Activated naive CD8-positive, alpha-beta T cell treated with anti-CD3 and anti-CD28 coated beads for 36 hours (primary cell): ENCODE results near the gene PHKA2. TPM values are rescaled to one million over a fixed set of nuclear protein-coding genes. Genes with fewer than 3 reads are reported as not detected.
A peak's percentile ranks its signal among the peaks of the same experiment; 100 is the strongest.
"Not testable (repeated sequence)": the region's sequence is repeated elsewhere in the genome, so short reads cannot be mapped to it uniquely, and the experiment has no call there.

Experiments
- DNase-seq: peaks from one replicate; pipeline ENCODE4 v3.0.0; 2021
- H3K27ac Mint-ChIP-seq: one replicate; pipeline ENCODE4 v1.8.0; 2022; ENCODE audit warnings: mild to moderate bottlenecking, moderate library complexity, mixed read lengths
- H3K27me3 Mint-ChIP-seq: one replicate; pipeline ENCODE4 v1.8.0; 2022; ENCODE audit warnings: mild to moderate bottlenecking, mixed read lengths
- H3K36me3 Mint-ChIP-seq: one replicate; pipeline ENCODE4 v1.8.0; 2021; ENCODE audit warnings: mild to moderate bottlenecking, mixed read lengths
- H3K4me1 Mint-ChIP-seq: one replicate; pipeline ENCODE4 v1.8.0; 2021; ENCODE audit warnings: mixed read lengths
- H3K4me3 Mint-ChIP-seq: one replicate; pipeline ENCODE4 v1.8.0; 2022; ENCODE audit warnings: mild to moderate bottlenecking, moderate library complexity, mixed read lengths
- H3K9me3 Mint-ChIP-seq: one replicate; pipeline ENCODE4 v1.8.0; 2022; ENCODE audit warnings: mixed read lengths
- total RNA-seq, 2 experiments: library from RNA; stranded (reverse); gene quantifications; one replicate each; pipeline ENCODE4 v1.2.3, GENCODE V29; 2021

PHKA2 gene
- total RNA-seq, 2 experiments from 2014 or later, result 18.2 to 18.6 TPM

GRCh38 chrX:18994713-18995112 is 10.8 kb upstream of the PHKA2 start:
- Mint-ChIP-seq H3K36me3 (no peaks in the 10 kb centered on the region), H3K4me3 (no peak overlapping the region), H3K27ac (no peak overlapping the region), H3K4me1 (no peaks in the 10 kb centered on the region), H3K27me3 (no peaks in the 10 kb centered on the region), H3K9me3 (no peaks in the 10 kb centered on the region)
- DNase-seq, result no peak

- Mint-ChIP-seq H3K36me3 (no peaks in the 10 kb centered on the region), H3K4me1 (no peaks in the 10 kb centered on the region), H3K4me3 (no peak overlapping the region), H3K9me3 (no peaks in the 10 kb centered on the region), H3K27ac (no peak overlapping the region), H3K27me3 (no peaks in the 10 kb centered on the region)
- DNase-seq, result no peak
Observed at GRCh38 chrX:18992829-18993228, 8.9 kb upstream of the PHKA2 start.

GRCh38 chrX:18985186-18985435 is 1.2 kb upstream of the PHKA2 start:
- no peaks in the 10 kb centered on the region for H3K27me3 Mint-ChIP-seq
- H3K4me1 Mint-ChIP-seq, result peaks cover 4% of the 10 kb centered on the region
- no peaks in the 10 kb centered on the region for H3K9me3 Mint-ChIP-seq
- DNase-seq, result no peak
- peak overlapping the region; percentile 89 for H3K27ac Mint-ChIP-seq
- peak overlapping the region; percentile 91 for H3K4me3 Mint-ChIP-seq
- H3K36me3 Mint-ChIP-seq, result no peaks in the 10 kb centered on the region

GRCh38 chrX:18984381-18985185 is 669 bp upstream of the PHKA2 start:
- Mint-ChIP-seq H3K27ac (peak overlapping the region; percentile 89), H3K9me3 (no peaks in the 10 kb centered on the region), H3K4me1 (peaks cover 4% of the 10 kb centered on the region), H3K27me3 (no peaks in the 10 kb centered on the region), H3K36me3 (no peaks in the 10 kb centered on the region), H3K4me3 (peak overlapping the region; percentile 91)
- DNase-seq, result peak; percentile 81

- no peak for DNase-seq
- no peak overlapping the region for H3K27ac Mint-ChIP-seq
- H3K9me3 Mint-ChIP-seq, result no peaks in the 10 kb centered on the region
- H3K36me3 Mint-ChIP-seq, result no peaks in the 10 kb centered on the region
- H3K4me3 Mint-ChIP-seq, result no peak overlapping the region
- H3K4me1 Mint-ChIP-seq, result peaks cover 4% of the 10 kb centered on the region
- H3K27me3 Mint-ChIP-seq, result no peaks in the 10 kb centered on the region
Observed at GRCh38 chrX:18981124-18981807, 2.6 kb downstream of the PHKA2 start.

GRCh38 chrX:18980262-18980661 is 3.7 kb downstream of the PHKA2 start:
- H3K4me3 Mint-ChIP-seq, H3K27ac Mint-ChIP-seq, H3K36me3 Mint-ChIP-seq, H3K9me3 Mint-ChIP-seq, H3K4me1 Mint-ChIP-seq, DNase-seq, H3K27me3 Mint-ChIP-seq: not testable (repeated sequence)

- DNase-seq, result no peak
- H3K9me3 Mint-ChIP-seq, result no peaks in the 10 kb centered on the region
- peaks cover 4% of the 10 kb centered on the region for H3K36me3 Mint-ChIP-seq
- no peak overlapping the region for H3K4me3 Mint-ChIP-seq
- no peaks in the 10 kb centered on the region for H3K27me3 Mint-ChIP-seq
- no peak overlapping the region for H3K27ac Mint-ChIP-seq
- H3K4me1 Mint-ChIP-seq, result no peaks in the 10 kb centered on the region
Observed at GRCh38 chrX:18974993-18975392, 8.9 kb downstream of the PHKA2 start.

- Mint-ChIP-seq H3K9me3 (no peaks in the 10 kb centered on the region), H3K4me3 (no peak overlapping the region), H3K27ac (no peak overlapping the region), H3K36me3 (peaks cover 4% of the 10 kb centered on the region), H3K4me1 (no peaks in the 10 kb centered on the region), H3K27me3 (no peaks in the 10 kb centered on the region)
- DNase-seq, result no peak
Observed at GRCh38 chrX:18973527-18974192, 10.3 kb downstream of the PHKA2 start.

GRCh38 chrX:18971506-18971905 is 12.4 kb downstream of the PHKA2 start:
- Mint-ChIP-seq H3K36me3 (peaks cover 4% of the 10 kb centered on the region), H3K4me1 (no peaks in the 10 kb centered on the region)

GRCh38 chrX:18970465-18970864 is 13.4 kb downstream of the PHKA2 start:
- no peak for DNase-seq
- Mint-ChIP-seq H3K9me3 (no peaks in the 10 kb centered on the region), H3K27ac (no peak overlapping the region), H3K27me3 (no peaks in the 10 kb centered on the region), H3K4me1 (no peaks in the 10 kb centered on the region), H3K4me3 (no peak overlapping the region), H3K36me3 (peaks cover 4% of the 10 kb centered on the region)

More at GRCh38 chrX:18971506-18971905, 12.4 kb downstream of the PHKA2 start:
- no peak overlapping the region for H3K4me3 Mint-ChIP-seq
- H3K27ac Mint-ChIP-seq, result no peak overlapping the region
- no peaks in the 10 kb centered on the region for H3K9me3 Mint-ChIP-seq
- no peaks in the 10 kb centered on the region for H3K27me3 Mint-ChIP-seq
- DNase-seq, result no peak

- Mint-ChIP-seq H3K4me3 (no peak overlapping the region), H3K27ac (no peak overlapping the region), H3K4me1 (peaks cover 11% of the 10 kb centered on the region), H3K36me3 (peaks cover 4% of the 10 kb centered on the region), H3K9me3 (no peaks in the 10 kb centered on the region), H3K27me3 (no peaks in the 10 kb centered on the region)
- DNase-seq, result no peak
Observed at GRCh38 chrX:18966624-18967023, 17.3 kb downstream of the PHKA2 start.

GRCh38 chrX:18964901-18965300 is 19.0 kb downstream of the PHKA2 start:
- Mint-ChIP-seq H3K27me3 (no peaks in the 10 kb centered on the region), H3K4me1 (peaks cover 18% of the 10 kb centered on the region), H3K9me3 (no peaks in the 10 kb centered on the region), H3K4me3 (no peak overlapping the region), H3K36me3 (peaks cover 4% of the 10 kb centered on the region), H3K27ac (no peak overlapping the region)
- DNase-seq, result no peak

GRCh38 chrX:18964026-18964425 is 19.9 kb downstream of the PHKA2 start:
- peaks cover 18% of the 10 kb centered on the region for H3K4me1 Mint-ChIP-seq
- no peak overlapping the region for H3K27ac Mint-ChIP-seq
- H3K36me3 Mint-ChIP-seq, result peaks cover 4% of the 10 kb centered on the region
- no peak for DNase-seq
- H3K4me3 Mint-ChIP-seq, result no peak overlapping the region
- no peaks in the 10 kb centered on the region for H3K27me3 Mint-ChIP-seq
- H3K9me3 Mint-ChIP-seq, result no peaks in the 10 kb centered on the region

GRCh38 chrX:18962329-18962728 is 21.6 kb downstream of the PHKA2 start:
- Mint-ChIP-seq H3K4me3 (no peak overlapping the region), H3K4me1 (peaks cover 18% of the 10 kb centered on the region), H3K27me3 (no peaks in the 10 kb centered on the region), H3K36me3 (peaks cover 4% of the 10 kb centered on the region), H3K27ac (no peak overlapping the region), H3K9me3 (no peaks in the 10 kb centered on the region)
- DNase-seq, result no peak

- Mint-ChIP-seq H3K27me3 (no peaks in the 10 kb centered on the region), H3K27ac (no peak overlapping the region), H3K4me1 (peaks cover 18% of the 10 kb centered on the region), H3K9me3 (no peaks in the 10 kb centered on the region), H3K4me3 (no peak overlapping the region), H3K36me3 (peaks cover 4% of the 10 kb centered on the region)
- DNase-seq, result no peak
Observed at GRCh38 chrX:18961686-18962085, 22.2 kb downstream of the PHKA2 start.
